HepG2 (cell line): ENCODE data around the gene VKORC1.

Experiments
- CEBPB ChIP-seq: IDR thresholded peaks from 2 replicates; pipeline ENCODE4 v1.6.1; 2011; ENCODE audit warnings: low read depth, low read length, improper control_type of control experiment, borderline replicate concordance
- CHD2 ChIP-seq: IDR thresholded peaks from 2 replicates; pipeline ENCODE4 v1.6.1; 2011; ENCODE audit warnings: low read depth, low read length, improper control_type of control experiment
- CREM ChIP-seq, 2 experiments: sonication (generic) in 1 of 2; formaldehyde crosslinking in 1 of 2; IDR thresholded peaks; 2 replicates each; pipeline versions ENCODE4 v1.4.0 to v1.6.1; 2016 to 2020; ENCODE audit warnings: antibody characterized with exemption in 1 of 2, mild to moderate bottlenecking in 1 of 2, missing genetic modification reagents in 1 of 2
- CTCF ChIP-seq: sonication (generic); formaldehyde crosslinking; IDR thresholded peaks from 2 replicates; pipeline ENCODE4 v1.5.0; 2020; ENCODE audit warnings: mild to moderate bottlenecking, missing genetic modification reagents, moderate library complexity
- FOXJ3 ChIP-seq: sonication (generic); formaldehyde crosslinking; IDR thresholded peaks from 2 replicates; pipeline ENCODE4 v1.4.0; 2020; ENCODE audit warnings: missing genetic modification reagents, mild to moderate bottlenecking, borderline replicate concordance
- HDAC6 ChIP-seq: fragments of 200-600 bp; sonication (generic); IDR thresholded peaks from 2 replicates; pipeline ENCODE4 v1.7.0; 2017; ENCODE audit warnings: mild to moderate bottlenecking, antibody characterized with exemption, low read length, low read depth
- MAFG ChIP-seq: sonication (generic); formaldehyde crosslinking; IDR thresholded peaks from 2 replicates; pipeline ENCODE4 v1.5.1; 2020; ENCODE audit warnings: mild to moderate bottlenecking, missing genetic modification reagents
- MAX ChIP-seq: IDR thresholded peaks from 2 replicates; pipeline ENCODE4 v1.6.1; 2012; ENCODE audit warnings: inconsistent platforms
- SNRNP70 ChIP-seq: fragments of 200-400 bp; formaldehyde crosslinking; IDR thresholded peaks from 2 replicates; pipeline ENCODE4 v1.6.1; 2017; ENCODE audit warnings: mild to moderate bottlenecking, low read depth, low read length, moderate library complexity
- SP140L ChIP-seq: sonication (generic); formaldehyde crosslinking; IDR thresholded peaks from 2 replicates; pipeline ENCODE4 v1.4.0; 2020; ENCODE audit warnings: missing genetic modification reagents, borderline replicate concordance
- ZNF44 ChIP-seq: sonication (generic); formaldehyde crosslinking; IDR thresholded peaks from 2 replicates; pipeline ENCODE4 v1.5.1; 2020; ENCODE audit warnings: mild to moderate bottlenecking, missing genetic modification reagents

GRCh38 chr16:31080756-31081419 is 13.7 kb downstream of the VKORC1 start:
- TF ChIP-seq HDAC6, result no peak
- TF ChIP-seq SNRNP70, result no peak
- no peak for TF ChIP-seq MAFG (CRISPR knock-in tag)
- no peak for TF ChIP-seq CHD2
- TF ChIP-seq CTCF (CRISPR knock-in tag), result no peak
- TF ChIP-seq SP140L, result no peak
- TF ChIP-seq ZNF44 (CRISPR knock-in tag), result no peak
- no peak for TF ChIP-seq CREM (IDR thresholded peaks at IDR 0.05)
- TF ChIP-seq CREM (CRISPR knock-in tag; IDR thresholded peaks at IDR 0.05), result no peak
- no peak for TF ChIP-seq FOXJ3
- TF ChIP-seq MAX, result no peak
- no peak for TF ChIP-seq CEBPB
